ENCODE results near the gene RIMOC1.

GRCh38 chr5:41885286-41885685, 18.9 kb upstream of the RIMOC1 start:
- TF ChIP-seq CTCF (IDR thresholded peaks at IDR 0.05) (no peak), EZH2 (IDR thresholded peaks at IDR 0.05; ENCODE audit: borderline replicate concordance, insufficient read depth, low read depth, low read length, poor library complexity, severe bottlenecking) (no peak)

Measured in B cell (primary cell).